OCI-LY1 (cell line): ENCODE results near the gene MLC1.

ENCODE experiments used
- H2AFZ ChIP-seq: fragments of 200-600 bp; sonication (generic), shearing (Covaris generic); 2 replicates; pipeline ENCODE4 v1.6.0; 2014; ENCODE audit warnings: antibody characterized with exemption, mild to moderate bottlenecking, low read length
- H3F3A ChIP-seq: fragments of 200-600 bp; sonication (generic), shearing (Covaris generic); 2 replicates; pipeline ENCODE4 v1.6.0; 2014; ENCODE audit warnings: mild to moderate bottlenecking, antibody characterized with exemption, low read length, moderate library complexity; ENCODE audit not compliant: insufficient read depth
- H3K27ac ChIP-seq: fragments of 200-600 bp; sonication (generic); 2 replicates; pipeline ENCODE4 v1.5.1; 2014; ENCODE audit warnings: low read length, mixed run types, mild to moderate bottlenecking, low read depth; ENCODE audit not compliant: poor library complexity, severe bottlenecking
- H3K27me3 ChIP-seq: fragments of 200-600 bp; sonication (generic); 2 replicates; pipeline ENCODE4 v1.6.0; 2014; ENCODE audit warnings: antibody characterized with exemption, mild to moderate bottlenecking, low read length, moderate library complexity; ENCODE audit not compliant: insufficient read depth
- H3K36me3 ChIP-seq: fragments of 200-600 bp; sonication (generic); 2 replicates; pipeline ENCODE4 v1.6.1; 2014; ENCODE audit warnings: mild to moderate bottlenecking, antibody characterized with exemption, low read length, moderate library complexity, mixed read lengths; ENCODE audit not compliant: insufficient read depth
- H3K4me1 ChIP-seq: fragments of 200-600 bp; sonication (generic); 2 replicates; pipeline ENCODE4 v1.5.1; 2014; ENCODE audit warnings: mild to moderate bottlenecking, low read length, moderate library complexity; ENCODE audit not compliant: insufficient read depth, severe bottlenecking
- H3K4me2 ChIP-seq: fragments of 200-600 bp; sonication (generic), shearing (Covaris generic); 2 replicates; pipeline ENCODE4 v1.6.1; 2014; ENCODE audit warnings: low read length
- H3K4me3 ChIP-seq: fragments of 200-600 bp; sonication (generic); 2 replicates; pipeline ENCODE4 v1.5.1; 2014; ENCODE audit warnings: low read length, low read depth, mild to moderate bottlenecking, mixed read lengths; ENCODE audit not compliant: poor library complexity, severe bottlenecking
- H3K79me2 ChIP-seq: fragments of 200-600 bp; shearing (Covaris generic); 2 replicates; pipeline ENCODE4 v1.6.1; 2016; ENCODE audit warnings: mixed run types, low read length, mixed read lengths; ENCODE audit not compliant: insufficient read depth
- H3K9ac ChIP-seq: fragments of 200-600 bp; sonication (generic), shearing (Covaris generic); 2 replicates; pipeline ENCODE4 v1.6.1; 2014; ENCODE audit warnings: mild to moderate bottlenecking, low read length, mixed read lengths
- H3K9me2 ChIP-seq: fragments of 200-600 bp; sonication (generic), shearing (Covaris generic); 2 replicates; pipeline ENCODE4 v1.6.1; 2014; ENCODE audit warnings: low read depth, mild to moderate bottlenecking, low read length, mixed read lengths
- H3K9me3 ChIP-seq: fragments of 200-600 bp; shearing (Covaris generic); 2 replicates; pipeline ENCODE4 v1.6.1; 2014; ENCODE audit warnings: low read length, mixed read lengths
- H4K20me1 ChIP-seq: fragments of 200-600 bp; sonication (generic), shearing (Covaris generic); 2 replicates; pipeline ENCODE4 v1.6.0; 2016; ENCODE audit warnings: mild to moderate bottlenecking, low read length; ENCODE audit not compliant: insufficient read depth
- CTCF ChIP-seq: fragments of 200-600 bp; sonication (generic), shearing (Covaris generic); IDR thresholded peaks from 2 replicates; pipeline ENCODE4 v1.5.1; 2017; ENCODE audit warnings: mild to moderate bottlenecking, antibody characterized with exemption, low read length, moderate library complexity, mixed read lengths
- EZH2 ChIP-seq: fragments of 200-600 bp; sonication (generic), shearing (Covaris generic); IDR thresholded peaks from 2 replicates; pipeline ENCODE4 v1.8.0; 2017; ENCODE audit warnings: borderline replicate concordance, mixed run types, mild to moderate bottlenecking, antibody characterized with exemption, low read length, moderate library complexity, mixed read lengths

Gene MLC1

GRCh38 chr22:50090412-50090714 lies 5.1 kb upstream of the MLC1 start:
- Histone ChIP-seq H3K4me1 (peaks cover 2% of the 10 kb centered on the region), H3F3A (no peaks in the 10 kb centered on the region), H3K9me2 (no peaks in the 10 kb centered on the region), H3K9me3 (peaks cover 11% of the 10 kb centered on the region; the same call in 1 of the 2 replicates), H3K36me3 (no peaks in the 10 kb centered on the region; the same call in 1 of the 2 replicates), H3K4me2 (no peak overlapping the region), H3K79me2 (no peaks in the 10 kb centered on the region), H2AFZ (no peak overlapping the region), H4K20me1 (no peaks in the 10 kb centered on the region), H3K27me3 (peaks cover 9% of the 10 kb centered on the region; the same call in 1 of the 2 replicates), H3K27ac (no peak overlapping the region), H3K4me3 (no peak overlapping the region), H3K9ac (no peak overlapping the region)
- TF ChIP-seq CTCF (no peak), EZH2 (no peak)

GRCh38 chr22:50089682-50090411 lies 4.6 kb upstream of the MLC1 start, which contains the start of gene MOV10L1:
TSS of gene MOV10L1 (plus strand) at chr22:50090006. CDS start at chr22:50090089, 83 bp downstream.
- Histone ChIP-seq H3K4me2 (no peak within 1 kb of the TSS), H4K20me1 (no peaks in the 10 kb centered on the region), H3K9me3 (peaks cover 11% of the 10 kb centered on the region; the same call in 1 of the 2 replicates), H3K36me3 (no peaks in the 10 kb centered on the region; the same call in 1 of the 2 replicates), H3F3A (no peaks in the 10 kb centered on the region), H3K4me3 (no peak within 1 kb of the TSS), H3K27ac (no peak within 1 kb of the TSS), H3K9me2 (no peaks in the 10 kb centered on the region), H3K79me2 (no peaks in the 10 kb centered on the region), H2AFZ (no peak within 1 kb of the TSS), H3K27me3 (peaks cover 9% of the 10 kb centered on the region; the same call in 1 of the 2 replicates), H3K4me1 (peaks cover 7% of the 10 kb centered on the region), H3K9ac (no peak within 1 kb of the TSS)
- TF ChIP-seq CTCF (no peak), EZH2 (no peak)

- H2AFZ ChIP-seq, result no peak overlapping the region
- H3F3A ChIP-seq, result no peaks in the 10 kb centered on the region
- H3K9me2 ChIP-seq, result no peaks in the 10 kb centered on the region
- peaks cover 9% of the 10 kb centered on the region; the same call in 1 of the 2 replicates for H3K27me3 ChIP-seq
- H3K4me3 ChIP-seq, result no peak overlapping the region
- H3K27ac ChIP-seq, result no peak overlapping the region
- peaks cover 11% of the 10 kb centered on the region; the same call in 1 of the 2 replicates for H3K9me3 ChIP-seq
- H3K4me1 ChIP-seq, result peaks cover 7% of the 10 kb centered on the region
- no peak overlapping the region for H3K9ac ChIP-seq
- no peaks in the 10 kb centered on the region for H3K79me2 ChIP-seq
- no peaks in the 10 kb centered on the region for H4K20me1 ChIP-seq
- no peak overlapping the region for H3K4me2 ChIP-seq
- no peak for TF ChIP-seq EZH2
- TF ChIP-seq CTCF, result no peak
- no peaks in the 10 kb centered on the region; the same call in 1 of the 2 replicates for H3K36me3 ChIP-seq
Measured at GRCh38 chr22:50089231-50089630, 4.0 kb upstream of the MLC1 start.
